ENCODE measurements around the gene AKT1.

The AKT1 gene

GRCh38 chr14:104783484-104784217 lies 11.9 kb downstream of the AKT1 start:
- H3K4ac ChIP-seq (ENCODE audit: low read depth, low read length) = no peak overlapping the region
- H3K4me1 ChIP-seq (ENCODE audit: control insufficient read depth in 1 of 2, insufficient read depth in 2 of 2, low read length in 2 of 2) = no peaks in the 10 kb centered on the region
- H3K4me2 ChIP-seq (ENCODE audit: low read length) = no peak overlapping the region
- DNase-seq = no peak
- no peak overlapping the region for H3K23ac ChIP-seq (ENCODE audit: low read length)
- H4K91ac ChIP-seq (ENCODE audit: low read depth, low read length) = no peak overlapping the region
- no peak overlapping the region for H2AFZ ChIP-seq (ENCODE audit: insufficient read depth, low read length, poor library complexity)
- H2BK5ac ChIP-seq (ENCODE audit: low read depth, low read length, poor library complexity) = no peak overlapping the region
- H3K79me2 ChIP-seq (ENCODE audit: control insufficient read depth, insufficient read depth, low read length, poor library complexity) = no peaks in the 10 kb centered on the region
- no peak overlapping the region for H4K12ac ChIP-seq (ENCODE audit: low read depth, low read length)
- peaks cover 83 to 89% of the 10 kb centered on the region in 2 experiments for H3K36me3 ChIP-seq (ENCODE audit: control insufficient read depth in 1 of 2, insufficient read depth in 2 of 2, low read length in 2 of 2)
- no peak overlapping the region for H3K27ac ChIP-seq (ENCODE audit: low read depth, low read length)
- no peak overlapping the region for H3K4me3 ChIP-seq (ENCODE audit: low read depth, low read length)
- H2BK120ac ChIP-seq (ENCODE audit: insufficient read depth, low read length, poor library complexity) = no peak overlapping the region
- no peaks in the 10 kb centered on the region for H3K27me3 ChIP-seq (ENCODE audit: insufficient read depth, low read length)
- H4K8ac ChIP-seq (ENCODE audit: low read depth, low read length) = no peak overlapping the region
- WGBS (ENCODE audit: extremely low coverage, insufficient coverage, insufficient read length) = no CpG with 5 or more reads among the region's 16 CpGs
- H2BK12ac ChIP-seq (ENCODE audit: low read length) = no peak overlapping the region
- H3K18ac ChIP-seq (ENCODE audit: low read length) = no peak overlapping the region
- H3K9me3 ChIP-seq (ENCODE audit: insufficient read depth, low read depth, low read length) = peaks cover 3% of the 10 kb centered on the region
- no peak overlapping the region for H3K14ac ChIP-seq (ENCODE audit: low read length)
- H3K9ac ChIP-seq (ENCODE audit: low read length) = no peak overlapping the region
- no peak overlapping the region for H2AK5ac ChIP-seq (ENCODE audit: low read length)
- H3K79me1 ChIP-seq (ENCODE audit: low read length) = no peaks in the 10 kb centered on the region

- H4K12ac ChIP-seq (ENCODE audit: low read depth, low read length) = no peak overlapping the region
- H4K8ac ChIP-seq (ENCODE audit: low read depth, low read length) = no peak overlapping the region
- peaks cover 3% of the 10 kb centered on the region for H3K9me3 ChIP-seq (ENCODE audit: insufficient read depth, low read depth, low read length)
- no peak overlapping the region for H2BK120ac ChIP-seq (ENCODE audit: insufficient read depth, low read length, poor library complexity)
- H3K4me2 ChIP-seq (ENCODE audit: low read length) = no peak overlapping the region
- H3K4ac ChIP-seq (ENCODE audit: low read depth, low read length) = no peak overlapping the region
- no peaks in the 10 kb centered on the region for H3K79me2 ChIP-seq (ENCODE audit: control insufficient read depth, insufficient read depth, low read length, poor library complexity)
- DNase-seq = no peak
- H2BK5ac ChIP-seq (ENCODE audit: low read depth, low read length, poor library complexity) = no peak overlapping the region
- H3K4me1 ChIP-seq (ENCODE audit: control insufficient read depth in 1 of 2, insufficient read depth in 2 of 2, low read length in 2 of 2) = no peaks in the 10 kb centered on the region
- no peak overlapping the region for H3K14ac ChIP-seq (ENCODE audit: low read length)
- H3K4me3 ChIP-seq (ENCODE audit: low read depth, low read length) = no peak overlapping the region
- H2AK5ac ChIP-seq (ENCODE audit: low read length) = no peak overlapping the region
- no peak overlapping the region for H3K9ac ChIP-seq (ENCODE audit: low read length)
- no peak overlapping the region for H3K18ac ChIP-seq (ENCODE audit: low read length)
- H3K23ac ChIP-seq (ENCODE audit: low read length) = no peak overlapping the region
- peaks cover 83 to 86% of the 10 kb centered on the region in 2 experiments for H3K36me3 ChIP-seq (ENCODE audit: control insufficient read depth in 1 of 2, insufficient read depth in 2 of 2, low read length in 2 of 2)
- no peaks in the 10 kb centered on the region for H3K79me1 ChIP-seq (ENCODE audit: low read length)
- H2BK12ac ChIP-seq (ENCODE audit: low read length) = no peak overlapping the region
- no peak overlapping the region for H4K91ac ChIP-seq (ENCODE audit: low read depth, low read length)
- no peak overlapping the region for H3K27ac ChIP-seq (ENCODE audit: low read depth, low read length)
- no CpG with 5 or more reads among the region's 13 CpGs for WGBS (ENCODE audit: extremely low coverage, insufficient coverage, insufficient read length)
- H3K27me3 ChIP-seq (ENCODE audit: insufficient read depth, low read length) = no peaks in the 10 kb centered on the region
- no peak overlapping the region for H2AFZ ChIP-seq (ENCODE audit: insufficient read depth, low read length, poor library complexity)
Measured at GRCh38 chr14:104782808-104783139, 12.8 kb downstream of the AKT1 start.

- H3K4me2 ChIP-seq (ENCODE audit: low read length) = no peak overlapping the region
- no peak overlapping the region for H2AFZ ChIP-seq (ENCODE audit: insufficient read depth, low read length, poor library complexity)
- H3K27me3 ChIP-seq (ENCODE audit: insufficient read depth, low read length) = no peaks in the 10 kb centered on the region
- H3K27ac ChIP-seq (ENCODE audit: low read depth, low read length) = no peak overlapping the region
- H3K14ac ChIP-seq (ENCODE audit: low read length) = no peak overlapping the region
- H3K4me1 ChIP-seq (ENCODE audit: control insufficient read depth in 1 of 2, insufficient read depth in 2 of 2, low read length in 2 of 2) = no peaks in the 10 kb centered on the region
- no peak overlapping the region for H2BK5ac ChIP-seq (ENCODE audit: low read depth, low read length, poor library complexity)
- no peaks in the 10 kb centered on the region for H3K79me1 ChIP-seq (ENCODE audit: low read length)
- peaks cover 83 to 85% of the 10 kb centered on the region in 2 experiments for H3K36me3 ChIP-seq (ENCODE audit: control insufficient read depth in 1 of 2, insufficient read depth in 2 of 2, low read length in 2 of 2)
- no peak overlapping the region for H2AK5ac ChIP-seq (ENCODE audit: low read length)
- no peak overlapping the region for H3K4me3 ChIP-seq (ENCODE audit: low read depth, low read length)
- WGBS (ENCODE audit: extremely low coverage, insufficient coverage, insufficient read length) = no CpG with 5 or more reads among the region's 28 CpGs
- DNase-seq = no peak
- H2BK120ac ChIP-seq (ENCODE audit: insufficient read depth, low read length, poor library complexity) = no peak overlapping the region
- no peak overlapping the region for H2BK12ac ChIP-seq (ENCODE audit: low read length)
- H3K18ac ChIP-seq (ENCODE audit: low read length) = no peak overlapping the region
- H4K8ac ChIP-seq (ENCODE audit: low read depth, low read length) = no peak overlapping the region
- H3K4ac ChIP-seq (ENCODE audit: low read depth, low read length) = no peak overlapping the region
- H3K79me2 ChIP-seq (ENCODE audit: control insufficient read depth, insufficient read depth, low read length, poor library complexity) = no peaks in the 10 kb centered on the region
- H4K91ac ChIP-seq (ENCODE audit: low read depth, low read length) = no peak overlapping the region
- H4K12ac ChIP-seq (ENCODE audit: low read depth, low read length) = no peak overlapping the region
- no peak overlapping the region for H3K9ac ChIP-seq (ENCODE audit: low read length)
- H3K23ac ChIP-seq (ENCODE audit: low read length) = no peak overlapping the region
- peaks cover 4% of the 10 kb centered on the region for H3K9me3 ChIP-seq (ENCODE audit: insufficient read depth, low read depth, low read length)
Measured at GRCh38 chr14:104782086-104782807, 13.3 kb downstream of the AKT1 start.

GRCh38 chr14:104781271-104782077 lies 14.1 kb downstream of the AKT1 start:
- WGBS (ENCODE audit: extremely low coverage, insufficient coverage, insufficient read length) = no CpG with 5 or more reads among the region's 20 CpGs
- H3K18ac ChIP-seq (ENCODE audit: low read length) = no peak overlapping the region

More at GRCh38 chr14:104781271-104782077, 14.1 kb downstream of the AKT1 start:
- Histone ChIP-seq H3K4me1 (ENCODE audit: control insufficient read depth in 1 of 2, insufficient read depth in 2 of 2, low read length in 2 of 2) (no peaks in the 10 kb centered on the region), H3K27me3 (ENCODE audit: insufficient read depth, low read length) (no peaks in the 10 kb centered on the region), H2AK5ac (ENCODE audit: low read length) (no peak overlapping the region), H3K4me3 (ENCODE audit: low read depth, low read length) (no peak overlapping the region), H3K27ac (ENCODE audit: low read depth, low read length) (no peak overlapping the region), H3K79me1 (ENCODE audit: low read length) (no peaks in the 10 kb centered on the region), H3K23ac (ENCODE audit: low read length) (no peak overlapping the region), H2BK120ac (ENCODE audit: insufficient read depth, low read length, poor library complexity) (no peak overlapping the region), H3K36me3 (ENCODE audit: control insufficient read depth in 1 of 2, insufficient read depth in 2 of 2, low read length in 2 of 2) (peaks cover 83 to 85% of the 10 kb centered on the region in 2 experiments), H4K8ac (ENCODE audit: low read depth, low read length) (no peak overlapping the region), H3K14ac (ENCODE audit: low read length) (no peak overlapping the region), H3K79me2 (ENCODE audit: control insufficient read depth, insufficient read depth, low read length, poor library complexity) (no peaks in the 10 kb centered on the region), H3K4me2 (ENCODE audit: low read length) (no peak overlapping the region), H4K12ac (ENCODE audit: low read depth, low read length) (no peak overlapping the region), H2BK5ac (ENCODE audit: low read depth, low read length, poor library complexity) (no peak overlapping the region), H3K9me3 (ENCODE audit: insufficient read depth, low read depth, low read length) (peaks cover 6% of the 10 kb centered on the region), H2AFZ (ENCODE audit: insufficient read depth, low read length, poor library complexity) (no peak overlapping the region), H2BK12ac (ENCODE audit: low read length) (no peak overlapping the region), H3K9ac (ENCODE audit: low read length) (no peak overlapping the region), H3K4ac (ENCODE audit: low read depth, low read length) (no peak overlapping the region), H4K91ac (ENCODE audit: low read depth, low read length) (no peak overlapping the region)
- DNase-seq = no peak

Data from trophoblast cell (in vitro differentiated cells and primary cell).